Measurements from ENCODE around the gene NSMCE1.

NSMCE1 gene

DNA sequence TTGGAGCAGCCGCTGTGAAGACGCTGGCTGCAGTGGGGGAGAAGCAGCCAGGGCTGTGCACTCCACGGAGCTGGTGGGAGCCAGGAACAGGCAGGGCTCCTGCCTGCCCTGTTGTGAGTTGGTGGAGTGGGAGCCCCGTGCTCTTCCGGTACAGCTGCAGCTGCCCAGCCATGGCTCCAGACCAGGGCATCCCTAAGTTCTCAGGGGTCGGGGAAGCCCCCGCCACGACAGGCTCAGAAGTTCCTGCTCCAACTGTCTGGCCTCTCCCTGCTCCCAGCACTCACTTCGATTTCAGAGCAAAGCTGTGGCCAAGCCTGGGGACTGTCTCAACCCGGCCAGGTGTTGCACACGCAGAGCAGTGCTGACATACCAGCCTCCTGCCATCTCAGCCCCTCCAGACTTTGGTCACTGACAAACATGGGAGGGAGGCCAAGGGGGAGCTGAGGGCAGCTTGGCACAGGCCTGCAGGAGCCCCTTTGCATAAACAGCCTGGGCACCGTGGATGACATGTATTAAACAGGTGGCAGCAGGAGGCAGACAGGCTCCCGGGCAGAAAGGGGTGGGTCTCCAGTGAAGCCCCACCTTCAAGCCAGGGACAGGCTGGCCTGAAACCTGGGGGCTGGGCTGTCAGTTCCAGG is 79.1 kb downstream of the NSMCE1 start:
- DNase-seq: no peak

DNA sequence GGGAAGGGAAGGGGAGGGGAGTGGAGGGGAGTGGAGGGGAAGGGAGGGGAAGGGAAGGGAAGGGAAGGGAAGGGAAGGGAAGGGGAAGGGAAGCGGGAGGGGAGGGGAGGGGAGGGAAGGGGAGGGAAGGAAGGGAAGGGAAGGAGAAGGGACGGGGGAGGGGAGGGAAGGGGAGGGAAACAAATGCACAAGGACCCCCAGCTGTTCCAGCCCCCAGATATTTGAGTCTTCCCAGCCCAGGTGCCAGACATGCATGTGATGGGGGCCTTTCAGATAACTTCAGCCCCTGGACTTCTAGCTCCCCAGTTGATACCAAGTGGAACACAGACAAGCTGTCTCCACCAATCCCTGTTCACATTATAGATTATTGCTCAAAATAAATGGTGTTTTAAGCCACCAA is 79.9 kb downstream of the NSMCE1 start:
- no peak for DNase-seq

GRCh38 chr16:27185776-27186130 is 82.8 kb downstream of the NSMCE1 start:
- no peak for DNase-seq

DNA sequence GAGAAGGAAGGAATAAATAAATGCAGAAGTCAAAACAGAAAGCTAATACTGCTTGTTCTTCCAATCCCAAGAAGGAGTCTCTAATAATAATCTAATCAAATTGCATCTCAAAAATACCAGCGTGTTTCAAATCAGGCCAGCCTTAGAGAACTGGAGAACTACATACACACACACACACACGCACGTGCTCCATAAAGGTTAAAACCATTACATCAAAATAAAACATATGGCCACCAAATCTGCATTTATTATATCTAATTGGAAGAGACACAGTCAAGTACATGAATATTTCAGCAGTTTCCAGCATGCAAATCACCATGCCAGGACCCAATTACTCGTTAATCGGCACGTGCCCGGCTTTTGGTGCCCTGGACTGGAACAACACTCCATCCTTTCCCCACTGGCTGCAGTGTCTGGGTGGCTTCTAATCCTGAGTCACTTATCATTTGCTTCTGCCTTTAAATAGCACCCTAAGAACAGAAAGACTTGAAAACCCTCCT is 85.6 kb downstream of the NSMCE1 start:
- no peak for DNase-seq

- DNase-seq: no peak
Observed at GRCh38 chr16:27181019-27181790, 87.4 kb downstream of the NSMCE1 start.

DNA sequence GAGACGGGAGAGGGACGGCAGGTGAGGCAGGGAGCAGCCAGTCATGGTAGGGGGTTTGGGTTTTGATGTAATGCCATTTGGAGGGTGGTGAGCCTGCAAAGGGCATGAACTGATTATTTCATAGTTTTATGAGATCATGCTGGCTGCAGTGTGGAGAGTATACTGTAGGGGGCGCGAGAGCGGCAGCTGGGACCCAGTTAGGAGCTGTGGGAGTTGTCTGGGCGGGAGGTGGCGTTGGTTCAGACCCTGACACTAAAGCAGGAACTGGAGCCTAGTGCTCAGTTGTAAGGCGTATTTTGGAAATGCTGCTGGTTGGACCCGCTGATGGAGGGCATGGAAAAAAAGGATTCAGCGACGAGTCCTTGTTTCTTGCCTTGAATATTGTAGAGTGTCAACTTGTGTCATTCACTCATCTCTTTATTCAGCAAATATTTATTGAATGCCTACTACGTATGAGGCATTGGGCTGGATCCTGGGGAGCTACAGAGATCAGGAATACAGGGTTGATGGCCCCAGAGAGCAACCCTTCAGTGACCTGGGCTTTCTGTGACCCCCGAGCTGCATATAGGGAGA is 89.0 kb downstream of the NSMCE1 start:
- no peak for DNase-seq

DNA sequence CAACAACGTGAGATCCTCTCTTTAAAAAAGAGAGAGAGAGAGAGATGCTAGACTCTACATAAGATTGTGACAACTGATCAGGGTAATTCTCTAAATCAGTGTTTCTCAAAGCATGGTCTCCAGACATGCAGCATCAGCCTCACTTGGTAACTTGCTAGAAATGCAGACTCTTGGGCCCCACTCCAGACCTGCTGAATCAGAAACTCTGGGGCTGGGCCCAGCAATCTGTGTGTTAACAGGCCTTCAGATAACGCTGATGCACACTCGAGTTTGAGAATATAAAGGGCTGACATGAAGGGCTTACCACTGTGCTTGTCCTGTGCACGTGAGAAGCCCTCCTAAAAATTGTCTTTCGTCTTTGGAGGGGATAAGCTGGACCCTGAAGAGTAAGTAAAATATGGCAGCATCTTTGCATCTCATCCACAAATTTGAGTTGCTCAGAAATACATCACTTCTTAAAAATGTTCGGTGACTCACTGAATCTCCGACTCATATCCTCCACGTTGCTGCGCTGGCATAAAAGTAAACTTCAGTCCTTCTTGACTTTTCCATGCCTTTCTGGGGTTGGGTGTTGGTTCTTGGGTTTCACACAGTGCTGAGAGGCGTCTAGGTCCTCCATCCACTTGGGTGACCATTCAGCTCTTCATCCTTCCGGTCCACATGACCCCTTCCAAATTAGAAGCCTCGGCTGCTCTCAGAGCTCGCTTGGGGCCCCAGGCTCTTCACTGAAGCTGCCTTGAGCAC is 91.4 kb downstream of the NSMCE1 start:
- no peak for DNase-seq

DNA sequence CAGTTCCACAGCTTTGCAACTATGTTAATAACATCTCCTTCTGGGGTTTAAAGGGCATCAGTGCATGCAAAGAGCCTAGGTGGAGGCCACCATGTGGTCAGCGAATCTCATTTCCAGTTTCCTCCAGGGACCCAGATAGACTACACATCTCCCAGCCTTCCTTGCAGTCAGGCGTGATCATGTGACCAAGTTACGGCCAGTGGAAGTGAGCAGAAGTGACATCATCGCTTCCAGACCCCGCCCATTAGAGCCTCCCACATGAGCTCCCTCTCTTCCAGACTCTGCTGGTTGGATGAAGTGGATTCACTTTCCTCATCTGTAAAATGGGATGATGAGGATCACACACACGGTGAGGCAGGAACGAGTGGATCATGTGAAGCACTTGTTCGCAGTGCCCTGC is 92.7 kb downstream of the NSMCE1 start:
- no peak for DNase-seq

Data from NCI-H2107 (cell line).